Activated CD8-positive, alpha-beta memory T cell treated with anti-CD3 and anti-CD28 coated beads, Interleukin-2, amount 50 U/mL, for 4 hours (primary cell): ENCODE measurements around the gene SLC12A3.

Experiments
- DNase-seq: peaks from one replicate; pipeline ENCODE4 v3.0.0-alpha.2; 2020

SLC12A3 gene

GRCh38 chr16:56945847-56946527 is 81.0 kb downstream of the SLC12A3 start:
- DNase-seq: no peak

GRCh38 chr16:56946767-56947603 is 82.0 kb downstream of the SLC12A3 start:
- no peak for DNase-seq

- no peak for DNase-seq
These were observed 82.6 kb downstream of the SLC12A3 start for GRCh38 chr16:56947604-56947995.

- no peak for DNase-seq
These were observed 83.2 kb downstream of the SLC12A3 start for GRCh38 chr16:56948234-56948633.

GRCh38 chr16:56950051-56950450 is 85.0 kb downstream of the SLC12A3 start:
- no peak for DNase-seq

GRCh38 chr16:56950455-56950854 is 85.4 kb downstream of the SLC12A3 start:
- no peak for DNase-seq

GRCh38 chr16:56950881-56951771 is 86.1 kb downstream of the SLC12A3 start:
- peak; percentile 57 for DNase-seq

- no peak for DNase-seq
These were observed 88.0 kb downstream of the SLC12A3 start for GRCh38 chr16:56953006-56953405.

- no peak for DNase-seq
These were observed 91.1 kb downstream of the SLC12A3 start for GRCh38 chr16:56956076-56956475.

- no peak for DNase-seq
These were observed 91.7 kb downstream of the SLC12A3 start for GRCh38 chr16:56956756-56957155.

GRCh38 chr16:56960681-56961281 is 95.8 kb downstream of the SLC12A3 start:
- DNase-seq: no peak

- DNase-seq: no peak
These were observed 96.4 kb downstream of the SLC12A3 start for GRCh38 chr16:56961386-56961785.

GRCh38 chr16:56961851-56962281 is 96.9 kb downstream of the SLC12A3 start, which contains the start of gene CETP:
CETP (plus strand) TSS chr16:56961950; CDS start chr16:56961980, 30 bp downstream.
- DNase-seq: no peak

GRCh38 chr16:56964243-56965148 is 99.5 kb downstream of the SLC12A3 start:
- peak; percentile 97 for DNase-seq
